Caco-2 (cell line): Measurements from ENCODE around the gene SECISBP2. TPM values are rescaled to one million over a fixed set of nuclear protein-coding genes. Genes with fewer than 3 reads are reported as not detected.
"Not testable (repeated sequence)": the region's sequence is repeated elsewhere in the genome, so short reads cannot be mapped to it uniquely, and the experiment has no call there.

Experiments
- Bru-seq: library from RNA; stranded (reverse); fragments of 400-500 nt; gene quantifications from one replicate; lab custom pipeline; 2021; lab: Mats Ljungman, UMichigan
- BruChase-seq, 2 experiments: library from RNA; stranded (reverse); fragments of 400-500 nt; gene quantifications; one replicate each; lab custom pipeline; 2021; lab: Mats Ljungman, UMichigan
- BruUV-seq: library from RNA; stranded (reverse); fragments of 400-500 nt; replicated peaks from 2 replicates; lab custom pipeline; 2021; lab: Mats Ljungman, UMichigan
- CTCF ChIA-PET: fragments of 300-600 bp; sonication (Branson Sonifier 250); formaldehyde crosslinking; loops from one replicate; lab custom pipeline; 2022; ENCODE audit warnings: antibody characterized with exemption; lab: Charles Lee
- POLR2A ChIA-PET: fragments of 300-600 bp; sonication (Branson Sonifier 250); formaldehyde crosslinking; loops from one replicate; lab custom pipeline; 2022; ENCODE audit warnings: antibody characterized with exemption; lab: Charles Lee
- DNase-seq, 2 experiments: peaks; one replicate each; pipeline versions ENCODE4 v3.0.0 to v3.0.0-alpha.2; 2020 to 2022
- H3K27me3 ChIP-seq: replicated peaks from 2 replicates; pipeline ENCODE4 v1.6.0; 2011; ENCODE audit warnings: low read length; ENCODE audit not compliant: control insufficient read depth, insufficient read depth
- H3K36me3 ChIP-seq: 2 replicates; pipeline ENCODE4 v1.5.1; 2011; ENCODE audit warnings: low read length; ENCODE audit not compliant: control insufficient read depth, insufficient read depth
- H3K4me1 ChIP-seq: fragments of 250-450 bp; sonication (Bioruptor Pico); 2 replicates; pipeline ENCODE4 v1.5.1; 2020; ENCODE audit warnings: mild to moderate bottlenecking
- H3K4me3 ChIP-seq: 2 replicates; pipeline ENCODE4 v1.5.1; 2011; ENCODE audit warnings: low read depth, mild to moderate bottlenecking, control low read depth, low read length
- H3K9me3 ChIP-seq: fragments of 250-450 bp; sonication (Bioruptor Pico); 2 replicates; pipeline ENCODE4 v1.5.1; 2020; ENCODE audit warnings: mild to moderate bottlenecking, moderate library complexity
- H3K27ac Mint-ChIP-seq: one replicate; pipeline ENCODE4 v1.8.0; 2022; ENCODE audit warnings: mixed read lengths; ENCODE audit not compliant: unreplicated experiment
- H3K27me3 Mint-ChIP-seq: one replicate; pipeline ENCODE4 v1.8.0; 2022; ENCODE audit warnings: mixed read lengths; ENCODE audit not compliant: insufficient read depth, unreplicated experiment
- H3K36me3 Mint-ChIP-seq: one replicate; pipeline ENCODE4 v1.8.0; 2022; ENCODE audit warnings: mild to moderate bottlenecking, mixed read lengths; ENCODE audit not compliant: insufficient read depth, unreplicated experiment
- H3K4me1 Mint-ChIP-seq: one replicate; pipeline ENCODE4 v1.8.0; 2022; ENCODE audit warnings: low read depth, mixed read lengths; ENCODE audit not compliant: unreplicated experiment
- H3K4me3 Mint-ChIP-seq: one replicate; pipeline ENCODE4 v1.8.0; 2022; ENCODE audit warnings: mild to moderate bottlenecking, moderate library complexity, mixed read lengths; ENCODE audit not compliant: unreplicated experiment
- H3K9me3 Mint-ChIP-seq: one replicate; pipeline ENCODE4 v1.8.0; 2022; ENCODE audit warnings: mixed read lengths; ENCODE audit not compliant: unreplicated experiment
- CTCF ChIP-seq, 2 experiments: fragments of 200-600 bp in 1 of 2; IDR thresholded peaks; 1 replicate in 1 of 2; 2 replicates in 1 of 2; pipeline versions ENCODE4 v1.5.1 to v1.8.0; 2011 to 2022; ENCODE audit warnings: antibody characterized with exemption in 1 of 2, control low read depth in 1 of 2, inconsistent platforms in 1 of 2, low read depth in 1 of 2, low read length in 1 of 2, mild to moderate bottlenecking in 1 of 2, moderate library complexity in 1 of 2; ENCODE audit not compliant: insufficient read depth in 1 of 2, severe bottlenecking in 1 of 2, unreplicated experiment in 1 of 2
- intact Hi-C: fragments of 100-400 bp; cut with micrococcal nuclease; formaldehyde crosslinking; loops from one replicate; pipeline ENCODE4 v1.10.0; 2022; ENCODE audit not compliant: unreplicated experiment
- long read RNA-seq: library from polyadenylated mRNA; stranded (forward); transcript quantifications from one replicate; pipeline ENCODE4 v2.0.0, GENCODE V29; 2022
- total RNA-seq: library from RNA; stranded (reverse); gene quantifications from 2 replicates; pipeline ENCODE4 v1.2.3, GENCODE V29; 2022

Gene SECISBP2
- total RNA-seq (21.0 and 23.2 TPM in 2 replicates), Bru-seq, nascent RNA (percentile 79 among the genes with signal in this experiment), BruChase-seq, experiment 1, labeled RNA remaining after a 2-hour chase (percentile 81 among the genes with signal in this experiment), BruChase-seq, experiment 2, labeled RNA remaining after a 6-hour chase (percentile 77 among the genes with signal in this experiment)
- long read RNA-seq, partial matches to known transcripts = 9 of 29 reads
- long read RNA-seq, other reads (novel, unspliced or antisense) = 16 of 29 reads

GRCh38 chr9:89318123-89319014 is at the start of gene SECISBP2:
Gene SECISBP2, plus strand, starts transcription at chr9:89318500. Its CDS starts 77 bp downstream, at chr9:89318577.
- POLR2A ChIA-PET = no interaction called here
- Histone ChIP-seq H3K27me3 (no peaks in the 10 kb centered on the region), H3K4me1 (peaks cover 14% of the 10 kb centered on the region), H3K9me3 (no peaks in the 10 kb centered on the region), H3K4me3 (peak within 1 kb of the TSS; percentile 64), H3K36me3 (no peaks in the 10 kb centered on the region)
- Mint-ChIP-seq H3K36me3 (peaks cover 47% of the 10 kb centered on the region), H3K9me3 (no peaks in the 10 kb centered on the region), H3K4me3 (peak within 1 kb of the TSS; percentile 73), H3K4me1 (peaks cover 19% of the 10 kb centered on the region), H3K27ac (peak within 1 kb of the TSS; percentile 89), H3K27me3 (no peaks in the 10 kb centered on the region)
- intact Hi-C loops = loop anchor here (1.0 to 10.0 kb wide), 2 partner anchors 134 to 231 kb away; no protein-coding TSS in a partner anchor
- no TSS peak for BruUV-seq
- DNase-seq = peak; percentile 91 to 92
- CTCF ChIA-PET = interaction anchor here (0.6 to 1.6 kb wide), 4 partner anchors 9 to 784 kb away, joined by 3 to 4 read pairs (median 3); no protein-coding TSS in a partner anchor
- TF ChIP-seq CTCF (IDR thresholded peaks at IDR 0.05; ENCODE audit: insufficient read depth in 1 of 2, low read depth in 1 of 2, low read length in 1 of 2, severe bottlenecking in 1 of 2, unreplicated experiment in 1 of 2) = peak in 1 of 2 experiments; percentile 48

- H3K4me3 ChIP-seq = no peak overlapping the region
- intact Hi-C loops = no loop called here
- no peaks in the 10 kb centered on the region; the same call in 1 of the 2 replicates for H3K9me3 ChIP-seq
- no peaks in the 10 kb centered on the region for H3K4me1 Mint-ChIP-seq
- H3K27me3 ChIP-seq = no peaks in the 10 kb centered on the region
- no peak overlapping the region for H3K4me3 Mint-ChIP-seq
- no peaks in the 10 kb centered on the region for H3K36me3 ChIP-seq
- no peaks in the 10 kb centered on the region for H3K27me3 Mint-ChIP-seq
- CTCF ChIA-PET = no interaction called here
- no TSS peak for BruUV-seq
- DNase-seq = no peak
- peaks cover 19% of the 10 kb centered on the region for H3K9me3 Mint-ChIP-seq
- no peaks in the 10 kb centered on the region for H3K4me1 ChIP-seq
- H3K27ac Mint-ChIP-seq = no peak overlapping the region
- POLR2A ChIA-PET = no interaction called here
- TF ChIP-seq CTCF (IDR thresholded peaks at IDR 0.05; ENCODE audit: insufficient read depth in 1 of 2, low read depth in 1 of 2, low read length in 1 of 2, severe bottlenecking in 1 of 2, unreplicated experiment in 1 of 2) = no peak
- H3K36me3 Mint-ChIP-seq = no peaks in the 10 kb centered on the region
Measured at GRCh38 chr9:89273528-89274279, 44.6 kb upstream of the SECISBP2 start.

- intact Hi-C loops = no loop called here
- Histone ChIP-seq H3K27me3 (no peaks in the 10 kb centered on the region), H3K4me3 (no peak overlapping the region), H3K36me3 (no peaks in the 10 kb centered on the region), H3K9me3 (no peaks in the 10 kb centered on the region; the same call in 1 of the 2 replicates), H3K4me1 (no peaks in the 10 kb centered on the region)
- POLR2A ChIA-PET = no interaction called here
- H3K36me3 Mint-ChIP-seq = no peaks in the 10 kb centered on the region
- no peaks in the 10 kb centered on the region for H3K27me3 Mint-ChIP-seq
- no peak for DNase-seq
- H3K27ac Mint-ChIP-seq = no peak overlapping the region
- TF ChIP-seq CTCF (IDR thresholded peaks at IDR 0.05; ENCODE audit: insufficient read depth in 1 of 2, low read depth in 1 of 2, low read length in 1 of 2, severe bottlenecking in 1 of 2, unreplicated experiment in 1 of 2) = no peak
- CTCF ChIA-PET = no interaction called here
- no TSS peak for BruUV-seq
- H3K4me3 Mint-ChIP-seq = no peak overlapping the region
- H3K4me1 Mint-ChIP-seq = no peaks in the 10 kb centered on the region
- peaks cover 19% of the 10 kb centered on the region for H3K9me3 Mint-ChIP-seq
Measured at GRCh38 chr9:89274838-89275237, 43.5 kb upstream of the SECISBP2 start.

- H3K4me3 ChIP-seq, H3K9me3 ChIP-seq, H3K4me1 Mint-ChIP-seq, H3K36me3 Mint-ChIP-seq, CTCF ChIA-PET, H3K4me1 ChIP-seq, intact Hi-C loops, H3K27ac Mint-ChIP-seq, H3K4me3 Mint-ChIP-seq, H3K36me3 ChIP-seq, POLR2A ChIA-PET, DNase-seq, BruUV-seq, H3K27me3 ChIP-seq, H3K27me3 Mint-ChIP-seq: not testable (repeated sequence)
- peaks cover 19% of the 10 kb centered on the region for H3K9me3 Mint-ChIP-seq
Measured at GRCh38 chr9:89276040-89276439, 42.3 kb upstream of the SECISBP2 start.
